GM18511 (cell line): ENCODE measurements around the gene NDRG3.

Experiments
- ATAC-seq: cut with Tn5 transposase; IDR thresholded peaks from one replicate; pipeline ENCODE4 v1.9.1; 2021; ENCODE audit warnings: mild to moderate bottlenecking, moderate library complexity; ENCODE audit not compliant: unreplicated experiment

The NDRG3 gene

GRCh38 chr20:36745927-36746659, at the start of gene NDRG3:
Gene NDRG3, minus strand, starts transcription at chr20:36746090. Its CDS starts 24,355 bp downstream, at chr20:36721735.
- ATAC-seq: peak; percentile 93

GRCh38 chr20:36794116-36794474, 48.2 kb upstream of the NDRG3 start:
- no peak for ATAC-seq

- no peak for ATAC-seq
Observed at GRCh38 chr20:36793294-36794115, 47.6 kb upstream of the NDRG3 start.

- no peak for ATAC-seq
Observed at GRCh38 chr20:36792422-36792821, 46.5 kb upstream of the NDRG3 start.

GRCh38 chr20:36791862-36792261, 46.0 kb upstream of the NDRG3 start:
- no peak for ATAC-seq

- ATAC-seq: no peak
Observed at GRCh38 chr20:36786663-36787062, 40.8 kb upstream of the NDRG3 start.

- ATAC-seq: no peak
Observed at GRCh38 chr20:36786246-36786645, 40.4 kb upstream of the NDRG3 start.

- no peak for ATAC-seq
Observed at GRCh38 chr20:36785308-36785707, 39.4 kb upstream of the NDRG3 start.

- ATAC-seq: no peak
Observed at GRCh38 chr20:36784900-36785299, 39.0 kb upstream of the NDRG3 start.

GRCh38 chr20:36784116-36784515, 38.2 kb upstream of the NDRG3 start:
- no peak for ATAC-seq

- no peak for ATAC-seq
Observed at GRCh38 chr20:36779656-36780025, 33.8 kb upstream of the NDRG3 start.

GRCh38 chr20:36778831-36779655, 33.2 kb upstream of the NDRG3 start:
- no peak for ATAC-seq

GRCh38 chr20:36777576-36777975, 31.7 kb upstream of the NDRG3 start:
- no peak for ATAC-seq

GRCh38 chr20:36777167-36777566, 31.3 kb upstream of the NDRG3 start:
- ATAC-seq: no peak

- no peak for ATAC-seq
Observed at GRCh38 chr20:36775826-36776225, 29.9 kb upstream of the NDRG3 start.

- no peak for ATAC-seq
Observed at GRCh38 chr20:36775196-36775595, 29.3 kb upstream of the NDRG3 start.

- peak; percentile 87 for ATAC-seq
Observed at GRCh38 chr20:36773597-36774390, 27.9 kb upstream of the NDRG3 start, which contains the start of gene DSN1. Gene DSN1, minus strand, starts transcription at chr20:36773763. Its CDS starts 2,305 bp downstream, at chr20:36771458.

GRCh38 chr20:36773107-36773596, 27.3 kb upstream of the NDRG3 start:
- ATAC-seq: peak; percentile 14

- ATAC-seq: no peak
Observed at GRCh38 chr20:36770680-36771079, 24.8 kb upstream of the NDRG3 start.

- no peak for ATAC-seq
Observed at GRCh38 chr20:36768768-36769430, 23.0 kb upstream of the NDRG3 start.
